Activated CD8-positive, alpha-beta T cell treated with anti-CD3 and anti-CD28 coated beads, Interleukin-2, amount 10 ng/mL, durations not matched to agents 7 days and 5 days (primary cell): ENCODE results near the gene HCFC1. TPM values are rescaled to one million over a fixed set of nuclear protein-coding genes. Genes with fewer than 3 reads are reported as not detected.

Experiments used
- ATAC-seq: fragments of 150-1000 bp; cut with Tn5 transposase; one replicate; pipeline ENCODE4 v1.10.0; 2021; ENCODE audit warnings: moderate library complexity
- CTCF ChIA-PET: fragments of 350-600 bp; sonication (Branson Sonifier 250); formaldehyde crosslinking; loops from one replicate; lab custom pipeline; 2021; ENCODE audit warnings: antibody characterized with exemption; lab: Charles Lee
- POLR2A ChIA-PET: fragments of 350-600 bp; sonication (Branson Sonifier 250); formaldehyde crosslinking; loops from one replicate; lab custom pipeline; 2021; ENCODE audit warnings: antibody characterized with exemption; lab: Charles Lee
- DNase-seq: peaks from one replicate; pipeline ENCODE4 v3.0.0-alpha.2; 2020
- H3K27ac Mint-ChIP-seq: one replicate; pipeline ENCODE4 v1.8.0; 2021; ENCODE audit warnings: mild to moderate bottlenecking, mixed read lengths
- H3K27me3 Mint-ChIP-seq: one replicate; pipeline ENCODE4 v1.8.0; 2021; ENCODE audit warnings: low read depth, mixed read lengths
- H3K36me3 Mint-ChIP-seq: one replicate; pipeline ENCODE4 v1.8.0; 2021; ENCODE audit warnings: low read depth, mixed read lengths
- H3K4me1 Mint-ChIP-seq: one replicate; pipeline ENCODE4 v1.8.0; 2021; ENCODE audit warnings: low read depth, mixed read lengths
- H3K4me3 Mint-ChIP-seq: one replicate; pipeline ENCODE4 v1.8.0; 2021; ENCODE audit warnings: mild to moderate bottlenecking, mixed read lengths
- H3K9me3 Mint-ChIP-seq: one replicate; pipeline ENCODE4 v1.8.0; 2022; ENCODE audit warnings: mixed read lengths; ENCODE audit not compliant: insufficient read depth
- microRNA-seq: library from miRNA; unstranded; fragments of <30 nt; microRNA quantifications from one replicate; pipeline ENCODE4 v1.2.0, GENCODE V29; 2022
- total RNA-seq, 2 experiments: library from RNA; stranded (reverse); gene quantifications; one replicate each; pipeline ENCODE4 v1.2.3, GENCODE V29; 2021

Gene HCFC1
- total RNA-seq, 2 experiments from 2014 or later: 141 to 146 TPM

GRCh38 chrX:153897899-153898298 lies 73.7 kb downstream of the HCFC1 start:
- ATAC-seq (no peak), DNase-seq (no peak)
- Mint-ChIP-seq H3K27me3 (peaks cover 14% of the 10 kb centered on the region), H3K9me3 (peaks cover 5% of the 10 kb centered on the region), H3K4me3 (no peak overlapping the region), H3K36me3 (no peaks in the 10 kb centered on the region), H3K4me1 (peaks cover 19% of the 10 kb centered on the region), H3K27ac (no peak overlapping the region)
- POLR2A ChIA-PET: interaction anchor here (0.6 kb wide), 1 partner anchor 123 kb away, joined by 3 read pairs; no protein-coding TSS in a partner anchor
- CTCF ChIA-PET: no interaction called here

Small RNAs within 50 kb of the gene (microRNA-seq; reads per million reads assigned to microRNA genes)
- gene MIR3202-1 (not detected), gene MIR3202-2 (not detected), gene MIR718 (not detected)

Other genes with a start within 250 kb of the HCFC1 start
- gene BCAP31, start 247.4 kb downstream of the HCFC1 start, total RNA-seq: 100 to 1,000 TPM; 155 to 158 TPM
- gene ABCD1, start 247.0 kb downstream of the HCFC1 start, total RNA-seq: 10 to 100 TPM; 14.6 to 15.9 TPM
- gene PLXNB3, start 207.6 kb downstream of the HCFC1 start, total RNA-seq: 1 to 10 TPM in 1 of 2 experiments, under 1 TPM in 1; 0.83 to 1.4 TPM
- gene SRPK3, start 190.8 kb downstream of the HCFC1 start, total RNA-seq: not detected
- gene IDH3G, start 177.4 kb downstream of the HCFC1 start, total RNA-seq: 10 to 100 TPM; 63.2 to 66.9 TPM
- 100 to 1,000 TPM; 182 to 190 TPM for gene SSR4, start 177.2 kb downstream of the HCFC1 start, total RNA-seq
- under 1 TPM; 0.10 to 0.16 TPM for gene PDZD4, start 141.3 kb downstream of the HCFC1 start, total RNA-seq
- gene L1CAM, start 85.6 kb downstream of the HCFC1 start, total RNA-seq: 1 to 10 TPM; 7.1 to 7.5 TPM
- not detected for gene AVPR2, start 67.1 kb downstream of the HCFC1 start, total RNA-seq
- 100 to 1,000 TPM; 317 to 324 TPM for gene ARHGAP4, start 45.6 kb downstream of the HCFC1 start, total RNA-seq
- 100 to 1,000 TPM in 1 of 2 experiments, 10 to 100 TPM in 1; 98.9 to 106 TPM for gene NAA10, start 36.8 kb downstream of the HCFC1 start, total RNA-seq
- 10 to 100 TPM; 12.1 to 13.6 TPM for gene RENBP, start 27.2 kb downstream of the HCFC1 start, total RNA-seq
- 1 to 10 TPM; 5.9 to 6.2 TPM for gene TMEM187, start 936 bp upstream of the HCFC1 start, total RNA-seq
- 100 to 1,000 TPM; 164 to 165 TPM for gene IRAK1, start 48.1 kb upstream of the HCFC1 start, total RNA-seq
- gene MECP2, start 125.9 kb upstream of the HCFC1 start, total RNA-seq: 10 to 100 TPM; 65.4 to 65.5 TPM
- gene OPN1LW, start 172.4 kb upstream of the HCFC1 start, total RNA-seq: not detected
- not detected for gene OPN1MW, start 210.8 kb upstream of the HCFC1 start, total RNA-seq
- gene OPN1MW2, start 247.9 kb upstream of the HCFC1 start, total RNA-seq: not detected